Type B pancreatic cell (in vitro differentiated cells): ENCODE measurements around the gene KAZN. TPM values are rescaled to one million over a fixed set of nuclear protein-coding genes. Genes with fewer than 3 reads are reported as not detected.

Experiments used
- DNase-seq: peaks from one replicate; pipeline ENCODE4 v3.0.0; 2021; ENCODE audit warnings: mixed read lengths; ENCODE audit not compliant: unreplicated experiment; ENCODE audit errors: extremely low spot score
- H3K27ac Mint-ChIP-seq: 2 replicates; pipeline ENCODE4 v1.8.0; 2021; ENCODE audit warnings: mild to moderate bottlenecking, mixed read lengths
- H3K27me3 Mint-ChIP-seq: 2 replicates; pipeline ENCODE4 v1.8.0; 2021; ENCODE audit warnings: mixed read lengths
- H3K36me3 Mint-ChIP-seq: 2 replicates; pipeline ENCODE4 v1.8.0; 2021; ENCODE audit warnings: mixed read lengths
- H3K4me1 Mint-ChIP-seq: one replicate; pipeline ENCODE4 v1.8.0; 2021; ENCODE audit warnings: mixed read lengths; ENCODE audit not compliant: unreplicated experiment
- H3K4me3 Mint-ChIP-seq: 2 replicates; pipeline ENCODE4 v1.8.0; 2021; ENCODE audit warnings: mild to moderate bottlenecking, mixed read lengths
- H3K9me3 Mint-ChIP-seq: 2 replicates; pipeline ENCODE4 v1.8.0; 2021; ENCODE audit warnings: mixed read lengths
- CTCF ChIP-seq: fragments of 200-600 bp; sonication (generic); conservative IDR thresholded peaks from 2 replicates; pipeline ENCODE4 v1.5.0; 2021; ENCODE audit warnings: antibody characterized with exemption, mild to moderate bottlenecking
- total RNA-seq: library from RNA; stranded (reverse); gene quantifications from 2 replicates; pipeline ENCODE4 v1.2.1, GENCODE V29; 2021; ENCODE audit warnings: low replicate concordance

KAZN gene
- total RNA-seq, 1 donor from 2014 or later: 33.7 TPM

GRCh38 chr1:15020943-15021745 lies 422.7 kb downstream of the KAZN start:
- H3K27ac Mint-ChIP-seq: peak overlapping the region; percentile 79

GRCh38 chr1:15022048-15022447 lies 423.6 kb downstream of the KAZN start:
- H3K4me3 Mint-ChIP-seq: no peak overlapping the region
- DNase-seq: no peak
- peaks cover 4% of the 10 kb centered on the region for H3K9me3 Mint-ChIP-seq
- H3K27me3 Mint-ChIP-seq: no peaks in the 10 kb centered on the region
- no peak for TF ChIP-seq CTCF
- peaks cover 53% of the 10 kb centered on the region for H3K4me1 Mint-ChIP-seq
- H3K27ac Mint-ChIP-seq: peak overlapping the region; percentile 79
- peaks cover 4% of the 10 kb centered on the region for H3K36me3 Mint-ChIP-seq

More at GRCh38 chr1:15020943-15021745, 422.7 kb downstream of the KAZN start:
- Mint-ChIP-seq H3K9me3 (peaks cover 4% of the 10 kb centered on the region), H3K4me3 (peak overlapping the region; percentile 28), H3K27me3 (no peaks in the 10 kb centered on the region), H3K4me1 (peaks cover 45% of the 10 kb centered on the region), H3K36me3 (peaks cover 4% of the 10 kb centered on the region)
- no peak for DNase-seq
- TF ChIP-seq CTCF: no peak

- no peak for DNase-seq
- H3K27me3 Mint-ChIP-seq: no peaks in the 10 kb centered on the region
- H3K4me3 Mint-ChIP-seq: no peak overlapping the region
- H3K36me3 Mint-ChIP-seq: peaks cover 4% of the 10 kb centered on the region
- TF ChIP-seq CTCF: no peak
- H3K4me1 Mint-ChIP-seq: peaks cover 63% of the 10 kb centered on the region
- peaks cover 4% of the 10 kb centered on the region for H3K9me3 Mint-ChIP-seq
- no peak overlapping the region for H3K27ac Mint-ChIP-seq
Observed at GRCh38 chr1:15023205-15023604, 424.7 kb downstream of the KAZN start.

GRCh38 chr1:15023976-15024375 lies 425.5 kb downstream of the KAZN start:
- no peak for DNase-seq
- Mint-ChIP-seq H3K4me3 (no peak overlapping the region), H3K9me3 (peaks cover 4% of the 10 kb centered on the region), H3K27me3 (no peaks in the 10 kb centered on the region), H3K27ac (no peak overlapping the region), H3K36me3 (peaks cover 4% of the 10 kb centered on the region), H3K4me1 (peaks cover 70% of the 10 kb centered on the region)
- TF ChIP-seq CTCF: no peak

- DNase-seq: no peak
- Mint-ChIP-seq H3K27me3 (no peaks in the 10 kb centered on the region), H3K4me1 (peaks cover 62% of the 10 kb centered on the region), H3K36me3 (peaks cover 4% of the 10 kb centered on the region), H3K27ac (peak overlapping the region; percentile 62), H3K4me3 (no peak overlapping the region), H3K9me3 (peaks cover 4% of the 10 kb centered on the region)
- no peak for TF ChIP-seq CTCF
Observed at GRCh38 chr1:15026117-15026489, 427.6 kb downstream of the KAZN start.
